ENCODE results near the gene HBS1L.
A peak's percentile ranks its signal among the peaks of the same experiment; 100 is the strongest.

HBS1L gene

GRCh38 chr6:135088281-135088680 is 33.7 kb upstream of the HBS1L start:
- peak in 1 of 2 experiments; percentile 5 for DNase-seq (ENCODE audit: low read depth in 1 of 2, low spot score in 1 of 2)
- TF ChIP-seq, protein P1, sequence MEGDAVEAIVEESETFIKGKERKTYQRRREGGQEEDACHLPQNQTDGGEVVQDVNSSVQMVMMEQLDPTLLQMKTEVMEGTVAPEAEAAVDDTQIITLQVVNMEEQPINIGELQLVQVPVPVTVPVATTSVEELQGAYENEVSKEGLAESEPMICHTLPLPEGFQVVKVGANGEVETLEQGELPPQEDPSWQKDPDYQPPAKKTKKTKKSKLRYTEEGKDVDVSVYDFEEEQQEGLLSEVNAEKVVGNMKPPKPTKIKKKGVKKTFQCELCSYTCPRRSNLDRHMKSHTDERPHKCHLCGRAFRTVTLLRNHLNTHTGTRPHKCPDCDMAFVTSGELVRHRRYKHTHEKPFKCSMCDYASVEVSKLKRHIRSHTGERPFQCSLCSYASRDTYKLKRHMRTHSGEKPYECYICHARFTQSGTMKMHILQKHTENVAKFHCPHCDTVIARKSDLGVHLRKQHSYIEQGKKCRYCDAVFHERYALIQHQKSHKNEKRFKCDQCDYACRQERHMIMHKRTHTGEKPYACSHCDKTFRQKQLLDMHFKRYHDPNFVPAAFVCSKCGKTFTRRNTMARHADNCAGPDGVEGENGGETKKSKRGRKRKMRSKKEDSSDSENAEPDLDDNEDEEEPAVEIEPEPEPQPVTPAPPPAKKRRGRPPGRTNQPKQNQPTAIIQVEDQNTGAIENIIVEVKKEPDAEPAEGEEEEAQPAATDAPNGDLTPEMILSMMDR (IDR thresholded peaks at IDR 0.05; ENCODE audit: insufficient read depth, low read length), result no peak
- no peak for TF ChIP-seq GABPA (IDR thresholded peaks at IDR 0.05; ENCODE audit: low read depth)
- TF ChIP-seq POLR2AphosphoS5 (IDR thresholded peaks at IDR 0.05; ENCODE audit: low read depth), result no peak
- TF ChIP-seq, protein P2, sequence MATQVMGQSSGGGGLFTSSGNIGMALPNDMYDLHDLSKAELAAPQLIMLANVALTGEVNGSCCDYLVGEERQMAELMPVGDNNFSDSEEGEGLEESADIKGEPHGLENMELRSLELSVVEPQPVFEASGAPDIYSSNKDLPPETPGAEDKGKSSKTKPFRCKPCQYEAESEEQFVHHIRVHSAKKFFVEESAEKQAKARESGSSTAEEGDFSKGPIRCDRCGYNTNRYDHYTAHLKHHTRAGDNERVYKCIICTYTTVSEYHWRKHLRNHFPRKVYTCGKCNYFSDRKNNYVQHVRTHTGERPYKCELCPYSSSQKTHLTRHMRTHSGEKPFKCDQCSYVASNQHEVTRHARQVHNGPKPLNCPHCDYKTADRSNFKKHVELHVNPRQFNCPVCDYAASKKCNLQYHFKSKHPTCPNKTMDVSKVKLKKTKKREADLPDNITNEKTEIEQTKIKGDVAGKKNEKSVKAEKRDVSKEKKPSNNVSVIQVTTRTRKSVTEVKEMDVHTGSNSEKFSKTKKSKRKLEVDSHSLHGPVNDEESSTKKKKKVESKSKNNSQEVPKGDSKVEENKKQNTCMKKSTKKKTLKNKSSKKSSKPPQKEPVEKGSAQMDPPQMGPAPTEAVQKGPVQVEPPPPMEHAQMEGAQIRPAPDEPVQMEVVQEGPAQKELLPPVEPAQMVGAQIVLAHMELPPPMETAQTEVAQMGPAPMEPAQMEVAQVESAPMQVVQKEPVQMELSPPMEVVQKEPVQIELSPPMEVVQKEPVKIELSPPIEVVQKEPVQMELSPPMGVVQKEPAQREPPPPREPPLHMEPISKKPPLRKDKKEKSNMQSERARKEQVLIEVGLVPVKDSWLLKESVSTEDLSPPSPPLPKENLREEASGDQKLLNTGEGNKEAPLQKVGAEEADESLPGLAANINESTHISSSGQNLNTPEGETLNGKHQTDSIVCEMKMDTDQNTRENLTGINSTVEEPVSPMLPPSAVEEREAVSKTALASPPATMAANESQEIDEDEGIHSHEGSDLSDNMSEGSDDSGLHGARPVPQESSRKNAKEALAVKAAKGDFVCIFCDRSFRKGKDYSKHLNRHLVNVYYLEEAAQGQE (IDR thresholded peaks at IDR 0.05; ENCODE audit: insufficient replicate concordance, low read depth), result no peak
- TF ChIP-seq SPI1 (IDR thresholded peaks at IDR 0.05; ENCODE audit: borderline replicate concordance, low read depth), result no peak
- no peak overlapping the region for H3K4me3 ChIP-seq (replicated peaks; ENCODE audit: insufficient read depth, low read length)
- H3K27ac ChIP-seq (replicated peaks), result peak overlapping the region; percentile 50
- H3K27me3 ChIP-seq (ENCODE audit: insufficient read depth, poor library complexity, severe bottlenecking), result no peaks in the 10 kb centered on the region

GRCh38 chr6:135087803-135088202 is 33.2 kb upstream of the HBS1L start:
- TF ChIP-seq, protein P2 (IDR thresholded peaks at IDR 0.05; ENCODE audit: insufficient replicate concordance, low read depth), result no peak
- no peak for TF ChIP-seq POLR2AphosphoS5 (IDR thresholded peaks at IDR 0.05; ENCODE audit: low read depth)
- TF ChIP-seq GABPA (IDR thresholded peaks at IDR 0.05; ENCODE audit: low read depth), result no peak
- no peak for TF ChIP-seq SPI1 (IDR thresholded peaks at IDR 0.05; ENCODE audit: borderline replicate concordance, low read depth)
- TF ChIP-seq, protein P1 (IDR thresholded peaks at IDR 0.05; ENCODE audit: insufficient read depth, low read length), result no peak
- Histone ChIP-seq H3K4me3 (replicated peaks; ENCODE audit: insufficient read depth, low read length) (no peak overlapping the region), H3K27me3 (ENCODE audit: insufficient read depth, poor library complexity, severe bottlenecking) (no peaks in the 10 kb centered on the region), H3K27ac (replicated peaks) (peak overlapping the region; percentile 50)
- peak in 1 of 2 experiments; percentile 44 for DNase-seq (ENCODE audit: low read depth in 1 of 2, low spot score in 1 of 2)

DNA sequence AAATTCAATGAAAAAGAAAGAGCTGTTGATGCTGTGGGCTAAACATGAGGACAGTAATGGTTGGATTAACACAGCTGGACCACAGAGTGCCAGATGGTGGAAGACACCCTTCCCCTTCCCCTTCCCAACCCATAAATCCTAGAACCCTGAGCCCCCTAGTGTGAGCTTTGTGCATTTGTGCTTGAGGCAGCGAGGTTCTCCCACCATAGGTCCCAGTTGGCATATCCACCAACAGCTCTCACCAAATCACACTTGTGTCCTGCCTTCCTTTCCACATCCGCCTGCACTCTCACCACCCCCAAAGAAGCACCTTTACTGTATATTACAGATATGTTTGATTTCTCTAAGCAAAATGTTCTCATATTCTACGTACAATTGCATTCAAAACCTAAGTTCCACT is 32.8 kb upstream of the HBS1L start:
- Histone ChIP-seq H3K4me3 (replicated peaks; ENCODE audit: insufficient read depth, low read length) (no peak overlapping the region), H3K27me3 (ENCODE audit: insufficient read depth, poor library complexity, severe bottlenecking) (no peaks in the 10 kb centered on the region), H3K27ac (replicated peaks) (peak overlapping the region; percentile 50)
- TF ChIP-seq SPI1 (IDR thresholded peaks at IDR 0.05; ENCODE audit: borderline replicate concordance, low read depth) (no peak), POLR2AphosphoS5 (IDR thresholded peaks at IDR 0.05; ENCODE audit: low read depth) (no peak), GABPA (IDR thresholded peaks at IDR 0.05; ENCODE audit: low read depth) (no peak)
- TF ChIP-seq, protein P1 (IDR thresholded peaks at IDR 0.05; ENCODE audit: insufficient read depth, low read length), result no peak
- TF ChIP-seq, protein P2 (IDR thresholded peaks at IDR 0.05; ENCODE audit: insufficient replicate concordance, low read depth), result no peak
- DNase-seq (ENCODE audit: low read depth in 1 of 2, low spot score in 1 of 2), result peak in 1 of 2 experiments; percentile 42

Measured in HL-60 (cell line).